Stomach (tissue), 9 donors: ENCODE results near the gene ARL3. TPM values are rescaled to one million over a fixed set of nuclear protein-coding genes. Genes with fewer than 3 reads are reported as not detected.

Source experiments
- DNase-seq, 2 donors: peaks; one replicate each; pipeline versions ENCODE4 v3.0.0 to v3.0.0-alpha.2; 2013 to 2019
- H3K27ac ChIP-seq, 5 donors: fragments of 200-600 bp in 4 of 5; sonication (generic) in 4 of 5; one replicate each; pipeline ENCODE4 v1.5.1; 2013 to 2019; ENCODE audit warnings: mild to moderate bottlenecking in 1 of 5, moderate library complexity in 1 of 5
- H3K27me3 ChIP-seq, 3 donors: fragments of 200-600 bp; sonication (generic); one replicate each; pipeline ENCODE4 v1.5.1; 2017 to 2019; ENCODE audit warnings: mixed run types in 1 of 3
- H3K36me3 ChIP-seq, 4 donors: fragments of 200-600 bp; sonication (generic); 1 replicate in 3 of 4; 2 replicates in 1 of 4; pipeline ENCODE4 v1.5.1; 2016 to 2019
- H3K4me1 ChIP-seq, 4 donors: fragments of 200-600 bp; sonication (generic); one replicate each; pipeline ENCODE4 v1.5.1; 2016 to 2019
- H3K4me3 ChIP-seq, 4 donors: fragments of 200-600 bp; sonication (generic) in 3 of 4; one replicate each; pipeline ENCODE4 v1.5.1; 2016 to 2019; ENCODE audit warnings: mild to moderate bottlenecking in 1 of 4
- H3K9me3 ChIP-seq, 4 donors: fragments of 200-600 bp; sonication (generic); one replicate each; pipeline ENCODE4 v1.5.1; 2016 to 2019
- CTCF ChIP-seq, 7 experiments: fragments of 450-650 bp in 4 of 7; fragments of 200-600 bp in 3 of 7; sonication (generic) in 3 of 7; IDR thresholded peaks; one replicate each; pipeline ENCODE4 v1.5.1; 2016 to 2019; ENCODE audit warnings: antibody characterized with exemption in 7 of 7, control low read depth in 2 of 7, mild to moderate bottlenecking in 1 of 7
- EP300 ChIP-seq: sonication (generic); formaldehyde crosslinking; IDR thresholded peaks from one replicate; pipeline ENCODE4 v1.6.1; 2017; ENCODE audit warnings: antibody characterized with exemption
- POLR2A ChIP-seq, 4 donors: fragments of 450-650 bp; IDR thresholded peaks; one replicate each; pipeline ENCODE4 v1.6.1; 2016; ENCODE audit warnings: antibody characterized with exemption in 4 of 4, control low read depth in 2 of 4, mild to moderate bottlenecking in 1 of 4, moderate library complexity in 1 of 4
- POLR2AphosphoS5 ChIP-seq, 3 donors: sonication (generic); formaldehyde crosslinking; IDR thresholded peaks; one replicate each; pipeline ENCODE4 v1.6.1; 2016; ENCODE audit warnings: antibody characterized with exemption in 3 of 3
- WGBS, 5 donors: extraction: QIAGEN DNeasy Blood & Tissue Kit in 3 of 5; methylation state at CpG; one replicate each; pipeline versions ENCODE4 v1.1.5 to v1.1.7; 2013 to 2018; 5-methylcytosine and 5-hydroxymethylcytosine counted together
- intact Hi-C: fragments of 100-400 bp; cut with DNase I; formaldehyde crosslinking; loops from one replicate; pipeline ENCODE4 v1.15.1; 2023; ENCODE audit warnings: low total_unique reads
- polyA plus RNA-seq, 3 donors: library from polyadenylated mRNA; stranded (reverse); fragments of 200-250 nt; gene quantifications; one replicate each; pipeline ENCODE4 v1.2.3, GENCODE V29; 2013
- total RNA-seq, 5 donors: library from RNA; depleted of rRNA; stranded (reverse); fragments of >200 nt; gene quantifications; one replicate each; pipeline versions ENCODE4 v1.1.0 to v1.2.3, GENCODE V29; 2014 to 2016
- donor health status: healthy with polysubstance abuse.
- donor health status: Bipolar disorder and iron deficiency.
- donor health status: healthy.

ARL3 gene
- total and polyA plus RNA-seq, 8 donors, result 0.58 to 17.0 (median 6.8) TPM

- intact Hi-C loops, result no loop called here
- WGBS, 5 donors, result 2 to 7% (median 3%) methylated on average over 23 to 46 of the region's 46 CpGs
- Histone ChIP-seq H3K9me3 (no peaks in the 10 kb centered on the region), H3K27me3 (no peaks in the 10 kb centered on the region), H3K27ac (peak within 1 kb of the TSS; percentile 90 to 96 (median 93)), H3K4me1 (peaks cover 12 to 71% (median 37%) of the 10 kb centered on the region in 4 donors), H3K4me3 (peak within 1 kb of the TSS; percentile 97 to 100 (median 98)), H3K36me3 (no peaks in the 10 kb centered on the region)
- TF ChIP-seq EP300 (no peak), POLR2AphosphoS5 (IDR thresholded peaks at IDR 0.05) (no peak), CTCF (IDR thresholded peaks at IDR 0.05) (no peak), POLR2A (IDR thresholded peaks at IDR 0.05) (no peak)
- peak in 1 of 2 donors; percentile 49 for DNase-seq
These were observed 641 bp upstream of the ARL3 start, which contains the start of gene SFXN2 for GRCh38 chr10:102714621-102715455. SFXN2 (plus strand) TSS chr10:102714636; CDS start chr10:102726637, 12,001 bp downstream.

- Histone ChIP-seq H3K36me3 (no peaks in the 10 kb centered on the region), H3K4me1 (peaks cover 12 to 70% (median 36%) of the 10 kb centered on the region in 4 donors), H3K27ac (peak overlapping the region; percentile 90 to 96 (median 93)), H3K4me3 (peak overlapping the region; percentile 97 to 100 (median 98)), H3K9me3 (no peaks in the 10 kb centered on the region), H3K27me3 (no peaks in the 10 kb centered on the region)
- WGBS, 5 donors, result 0 to 1% (median 1%) methylated on average over 7 to 13 of the region's 13 CpGs
- intact Hi-C loops, result no loop called here
- DNase-seq, result no peak
- TF ChIP-seq EP300, result no peak
These were observed 721 bp downstream of the ARL3 start for GRCh38 chr10:102713539-102713813.

- Histone ChIP-seq H3K27me3 (no peaks in the 10 kb centered on the region), H3K9me3 (no peaks in the 10 kb centered on the region), H3K27ac (peak overlapping the region in 4 of 5 donors; percentile 91 to 96 (median 93)), H3K4me1 (peaks cover 12 to 66% (median 34%) of the 10 kb centered on the region in 4 donors), H3K4me3 (peak overlapping the region; percentile 97 to 100 (median 98)), H3K36me3 (no peaks in the 10 kb centered on the region)
- intact Hi-C loops, result no loop called here
- 6 to 8% (median 7%) methylated on average over 8 of the region's 8 CpGs for WGBS, 5 donors
- no peak for TF ChIP-seq POLR2A (IDR thresholded peaks at IDR 0.05)
- TF ChIP-seq CTCF (IDR thresholded peaks at IDR 0.05), result no peak
- TF ChIP-seq EP300, result no peak
- no peak for DNase-seq
These were observed 1.2 kb downstream of the ARL3 start for GRCh38 chr10:102712843-102713538.

- intact Hi-C loops, result no loop called here
- no peaks in the 10 kb centered on the region for H3K27me3 ChIP-seq
These were observed 2.1 kb downstream of the ARL3 start for GRCh38 chr10:102712089-102712488.

More at GRCh38 chr10:102712089-102712488, 2.1 kb downstream of the ARL3 start:
- Histone ChIP-seq H3K9me3 (no peaks in the 10 kb centered on the region), H3K4me3 (no peak overlapping the region), H3K4me1 (peaks cover 13 to 66% (median 36%) of the 10 kb centered on the region in 4 donors), H3K36me3 (no peaks in the 10 kb centered on the region), H3K27ac (peak overlapping the region in 2 of 5 donors; percentile 1 to 93)
- DNase-seq, result no peak
- TF ChIP-seq POLR2A (IDR thresholded peaks at IDR 0.05), result no peak
- TF ChIP-seq CTCF (IDR thresholded peaks at IDR 0.05), result no peak
- TF ChIP-seq EP300, result no peak
- TF ChIP-seq POLR2AphosphoS5 (IDR thresholded peaks at IDR 0.05), result no peak
- 63 to 76% (median 73%) methylated on average over 4 of the region's 4 CpGs for WGBS, 5 donors
